T-helper 1 cell treated with Interleukin-12 subunit alpha and Interleukin-12 subunit beta and Interleukin-4 antibody, amounts not matched to agents 30 ng/mL and 1 ng/mL, for 36 hours (primary cell): ENCODE measurements around the gene MOB1B. TPM values are rescaled to one million over a fixed set of nuclear protein-coding genes. Genes with fewer than 3 reads are reported as not detected.
"Not testable (repeated sequence)": the region's sequence is repeated elsewhere in the genome, so short reads cannot be mapped to it uniquely, and the experiment has no call there.

Experiments
- intact Hi-C: fragments of 100-400 bp; cut with micrococcal nuclease; formaldehyde crosslinking; loops from one replicate; pipeline ENCODE4 v1.15.1; 2024
- total RNA-seq: library from RNA; stranded (reverse); gene quantifications from 2 replicates; pipeline ENCODE4 v1.2.3, GENCODE V29; 2022

Gene MOB1B
- total RNA-seq, 1 donor from 2014 or later: 20.2 TPM

DNA sequence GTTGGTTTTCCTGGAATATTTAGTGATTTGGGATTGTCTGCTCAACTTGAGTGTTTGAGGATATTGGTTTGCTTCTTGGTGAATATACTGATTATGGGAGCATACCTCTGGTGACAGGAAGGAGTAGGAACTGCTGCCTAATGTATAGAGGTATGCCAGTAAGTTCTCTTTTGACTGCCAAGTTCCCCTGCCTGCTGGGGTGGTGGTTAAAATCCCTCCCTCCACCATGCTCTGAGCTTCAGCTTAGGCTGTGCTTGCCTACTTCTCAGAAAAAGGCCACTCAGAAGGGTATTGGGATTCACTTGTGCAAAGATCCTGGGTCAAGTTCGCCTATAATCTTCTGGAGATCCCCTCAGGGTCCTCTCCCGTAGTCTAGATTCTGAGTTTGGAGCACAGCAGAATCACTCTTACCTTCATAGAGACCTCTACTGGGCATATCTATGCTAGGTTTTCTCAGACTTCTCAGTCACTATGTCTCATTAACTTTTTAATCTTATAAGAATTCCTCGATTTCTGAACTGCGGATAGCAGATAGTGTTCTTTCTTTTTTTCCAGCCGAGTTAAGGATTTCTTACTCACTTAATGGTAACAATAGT is 46.6 kb downstream of the MOB1B start:
- intact Hi-C loops: loop anchor here (1.0 kb wide), 1 partner anchor 46 kb away; the partner anchor contains the start of gene MOB1B

DNA sequence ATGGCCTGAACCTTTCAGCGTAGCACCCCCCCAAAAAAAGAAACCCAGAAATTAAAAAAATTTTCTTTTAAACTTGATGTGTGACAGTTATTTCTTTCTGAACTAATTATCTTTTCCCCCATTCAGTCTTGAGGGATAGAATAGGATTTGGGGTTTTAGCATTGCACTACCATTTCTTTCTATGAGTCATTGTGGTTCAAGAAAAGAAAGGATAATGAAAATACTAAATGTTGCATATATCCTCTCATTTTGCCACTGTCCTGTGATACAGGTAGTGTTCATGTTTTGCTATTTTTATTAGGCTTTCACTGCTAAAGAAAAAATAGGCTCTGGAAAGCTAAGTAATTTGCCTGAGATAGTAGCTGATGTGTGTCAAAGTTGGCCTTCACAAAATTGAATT is 51.9 kb downstream of the MOB1B start:
- intact Hi-C loops: no loop called here

DNA sequence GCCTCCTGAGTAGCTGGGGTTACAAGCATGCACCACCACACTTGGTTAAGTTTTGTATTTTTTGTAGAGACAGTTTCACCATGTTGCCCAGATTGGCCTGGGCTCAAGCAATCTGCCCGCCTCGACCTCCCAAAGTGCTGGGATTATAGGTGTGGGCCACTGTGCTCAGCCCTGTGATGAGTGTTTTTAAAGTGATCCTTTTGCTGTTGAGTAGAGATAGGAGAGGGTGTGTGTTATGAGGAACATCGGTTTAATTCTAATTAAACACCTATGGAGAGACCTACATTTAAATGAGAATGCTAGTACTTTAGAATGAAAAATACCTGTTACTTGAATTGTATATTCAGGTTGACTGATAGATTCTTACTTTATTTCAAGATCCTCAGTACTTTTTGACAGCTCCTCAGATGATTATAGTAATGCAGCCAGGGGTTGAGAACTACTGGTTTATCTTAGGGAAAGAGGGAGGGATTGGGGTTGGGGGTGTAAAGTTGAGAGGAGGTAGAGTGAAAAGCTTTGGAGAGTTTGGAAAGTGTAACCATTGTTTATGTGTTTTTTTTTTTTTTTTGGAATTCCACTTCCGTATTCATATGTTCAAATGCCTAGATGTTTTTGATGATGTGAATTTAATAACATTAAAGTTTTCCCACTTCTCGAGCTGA is 54.5 kb downstream of the MOB1B start:
- intact Hi-C loops: no loop called here

DNA sequence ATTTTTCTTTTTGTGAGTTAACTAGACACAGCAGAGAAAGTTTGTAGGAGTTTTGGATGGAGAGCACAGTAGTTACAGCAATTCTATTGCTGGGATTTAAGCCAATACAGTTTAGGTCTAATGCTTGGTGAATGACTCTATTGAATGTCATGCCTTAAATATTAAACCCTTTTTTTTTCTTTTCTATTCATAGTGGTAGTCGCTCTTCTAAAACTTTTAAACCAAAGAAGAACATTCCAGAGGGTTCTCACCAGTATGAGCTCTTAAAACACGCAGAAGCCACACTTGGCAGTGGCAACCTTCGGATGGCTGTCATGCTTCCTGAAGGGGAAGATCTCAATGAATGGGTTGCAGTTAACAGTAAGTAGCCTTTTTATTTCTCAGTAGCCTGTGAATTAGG is 56.5 kb downstream of the MOB1B start:
- intact Hi-C loops: no loop called here

DNA sequence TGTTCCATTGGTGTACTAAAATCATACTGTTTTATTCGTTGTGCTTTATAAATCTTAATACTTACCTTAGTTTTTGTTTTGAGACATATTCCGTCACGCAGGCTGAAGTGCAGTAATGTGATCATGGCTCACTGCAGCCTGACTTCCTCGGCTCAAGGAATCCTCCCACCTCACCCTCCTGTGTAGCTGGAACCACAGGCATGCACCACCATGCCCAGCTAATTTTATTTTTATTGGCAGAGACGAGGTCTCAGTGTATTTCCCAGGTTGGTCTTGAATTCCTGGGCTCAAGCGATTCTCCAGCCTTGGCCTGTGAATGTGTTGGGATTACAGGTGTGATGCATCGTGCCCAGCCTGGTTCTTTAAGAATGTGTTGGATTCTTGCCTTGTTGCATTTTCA is 66.9 kb downstream of the MOB1B start:
- intact Hi-C loops: no loop called here

DNA sequence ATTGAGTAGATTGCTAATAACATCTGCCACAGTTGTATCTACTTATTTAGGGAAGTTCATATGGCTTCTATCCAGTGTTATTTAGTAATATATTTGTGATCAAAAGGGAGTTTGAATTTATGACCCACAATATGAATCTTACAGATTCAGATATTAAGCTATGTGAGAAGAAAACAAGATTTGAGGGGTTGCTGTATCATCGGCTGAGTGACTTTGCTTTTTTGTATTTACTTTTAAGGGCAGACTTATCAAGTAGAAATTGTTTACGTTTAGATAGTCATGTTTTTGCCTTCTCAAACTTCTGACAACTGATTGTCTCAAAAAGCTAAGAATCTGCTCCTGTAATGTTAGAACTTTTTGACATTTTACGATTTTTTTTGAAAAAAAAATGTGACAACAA is 74.1 kb downstream of the MOB1B start:
- intact Hi-C loops: no loop called here

DNA sequence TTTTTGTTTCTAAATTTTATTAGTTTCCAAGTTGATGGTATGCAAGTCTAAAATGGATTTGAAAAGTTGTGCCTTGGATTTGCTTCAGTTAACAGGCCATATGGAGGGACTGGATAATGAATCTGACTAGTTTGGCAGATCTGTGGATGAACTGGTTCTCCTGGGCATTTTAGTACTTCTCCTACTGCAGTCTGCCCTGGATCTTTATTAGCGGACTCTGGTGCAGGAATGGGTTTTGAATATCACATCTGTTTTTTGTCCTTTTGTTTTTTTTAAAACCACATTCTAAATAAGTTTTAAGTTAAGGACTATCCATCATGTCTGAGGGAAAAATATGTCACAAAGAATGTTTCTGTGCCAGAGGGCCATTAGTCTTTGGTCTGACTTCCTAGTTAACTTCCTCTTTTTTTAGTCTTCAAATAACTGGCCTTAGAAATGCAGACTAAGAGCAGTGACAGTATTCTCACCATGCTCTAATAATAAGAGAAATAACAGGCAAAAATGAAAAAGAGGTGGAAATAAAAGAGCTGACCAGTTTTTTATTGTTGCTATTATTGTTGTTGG is 77.4 kb downstream of the MOB1B start:
- intact Hi-C loops: no loop called here

DNA sequence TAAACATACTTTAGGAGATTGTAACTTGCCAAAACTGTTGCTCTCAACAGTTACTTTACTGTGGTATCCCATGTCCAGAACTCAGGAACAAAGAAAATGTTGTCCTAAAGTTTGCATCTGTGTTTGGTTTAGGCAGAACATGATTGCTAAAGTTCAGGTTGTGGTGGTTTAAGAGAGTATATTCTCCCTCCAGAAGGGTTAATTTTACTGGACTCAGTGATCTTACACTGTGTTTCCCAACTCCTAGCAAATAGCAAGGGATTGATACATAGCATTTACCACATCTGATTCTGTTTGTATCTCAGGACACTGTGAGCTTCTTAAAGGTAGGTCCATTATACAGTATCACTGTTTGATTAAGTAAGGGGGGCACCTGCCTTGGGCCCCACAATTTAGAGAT is 78.0 kb downstream of the MOB1B start:
- intact Hi-C loops: no loop called here

DNA sequence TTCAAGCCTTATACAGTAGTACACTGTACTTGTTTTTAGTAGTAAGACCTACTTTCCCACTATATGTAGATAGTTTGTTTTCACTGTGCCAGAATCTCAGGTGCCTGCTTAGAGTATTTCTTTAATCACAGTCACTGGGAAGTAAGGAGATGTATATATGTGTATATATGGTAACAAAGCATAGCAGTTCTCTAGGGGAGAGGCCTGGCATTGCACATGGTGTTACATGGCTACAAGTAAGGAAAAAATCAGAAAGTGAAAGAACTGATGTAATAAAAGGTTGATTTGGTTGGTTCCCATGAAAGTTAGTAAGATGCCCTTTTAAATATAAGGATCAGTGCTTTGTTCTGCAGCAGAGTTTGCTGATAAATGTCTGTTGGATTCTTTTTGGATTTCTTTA is 81.9 kb downstream of the MOB1B start:
- intact Hi-C loops: no loop called here

DNA sequence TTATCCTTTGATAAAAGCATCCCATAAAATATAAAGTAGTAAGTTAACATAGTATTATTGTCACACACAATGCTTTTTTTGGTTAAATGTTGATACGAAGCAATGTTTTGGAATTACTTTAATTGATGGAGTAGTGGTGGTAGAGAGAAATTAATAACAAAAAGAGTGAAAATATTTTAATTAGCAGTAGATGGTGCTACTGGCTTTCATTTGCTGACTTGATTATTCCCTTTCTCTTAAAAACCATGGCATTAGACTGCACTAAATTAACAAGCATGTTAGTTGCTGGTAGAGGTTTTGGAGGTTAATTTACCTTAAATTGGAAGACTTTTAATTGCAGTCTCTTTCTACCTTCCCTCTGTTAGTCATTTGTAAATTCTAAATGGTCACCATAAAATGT is 82.4 kb downstream of the MOB1B start:
- intact Hi-C loops: no loop called here

DNA sequence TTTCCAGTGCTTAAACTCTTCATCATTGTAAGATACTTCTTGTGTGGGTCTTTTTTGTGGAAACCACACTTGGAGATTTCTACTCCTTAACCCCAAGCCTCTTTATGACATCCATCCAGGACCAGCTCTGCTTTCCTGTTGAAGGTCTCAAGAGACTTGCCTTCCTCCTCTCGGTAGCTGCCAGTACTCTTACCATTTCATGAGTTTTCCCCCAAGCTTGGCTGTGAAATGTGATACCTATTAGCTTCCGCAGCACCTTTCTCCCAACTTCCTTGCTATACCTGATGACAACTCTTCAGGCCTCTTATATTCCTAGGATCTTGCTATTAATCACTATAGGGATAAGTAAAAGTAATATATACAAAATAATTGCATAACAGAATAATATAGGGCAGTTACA is 89.4 kb downstream of the MOB1B start:
- intact Hi-C loops: loop anchor here (10.0 kb wide), 1 partner anchor 193 kb away; no protein-coding TSS in a partner anchor

DNA sequence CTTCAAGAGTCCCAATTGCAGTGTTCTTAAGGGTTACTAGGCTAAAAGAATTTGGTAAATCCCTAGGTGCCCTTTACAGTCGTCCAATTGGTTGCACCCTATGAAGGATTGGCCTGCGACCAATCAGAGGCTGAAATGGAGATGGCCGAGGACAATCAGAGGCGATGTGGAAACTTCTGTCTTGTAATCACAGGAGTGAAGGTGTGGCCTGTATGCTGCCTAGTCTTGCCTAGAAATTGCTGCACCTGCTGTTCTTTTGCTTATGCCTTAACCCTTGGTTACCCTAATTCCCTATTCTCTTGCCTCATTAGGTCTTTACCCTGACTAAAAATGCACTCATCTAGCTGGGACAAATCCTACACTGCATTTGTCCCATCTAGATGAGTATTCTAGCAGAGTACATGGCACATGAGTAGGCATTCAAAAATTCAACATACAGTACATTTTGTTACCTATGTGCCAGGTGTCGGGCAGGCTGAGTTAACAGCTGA is 90.3 kb downstream of the MOB1B start:
- intact Hi-C loops: loop anchor here (2.0 to 10.0 kb wide), 3 partner anchors 56 to 288 kb away; no protein-coding TSS in a partner anchor

DNA sequence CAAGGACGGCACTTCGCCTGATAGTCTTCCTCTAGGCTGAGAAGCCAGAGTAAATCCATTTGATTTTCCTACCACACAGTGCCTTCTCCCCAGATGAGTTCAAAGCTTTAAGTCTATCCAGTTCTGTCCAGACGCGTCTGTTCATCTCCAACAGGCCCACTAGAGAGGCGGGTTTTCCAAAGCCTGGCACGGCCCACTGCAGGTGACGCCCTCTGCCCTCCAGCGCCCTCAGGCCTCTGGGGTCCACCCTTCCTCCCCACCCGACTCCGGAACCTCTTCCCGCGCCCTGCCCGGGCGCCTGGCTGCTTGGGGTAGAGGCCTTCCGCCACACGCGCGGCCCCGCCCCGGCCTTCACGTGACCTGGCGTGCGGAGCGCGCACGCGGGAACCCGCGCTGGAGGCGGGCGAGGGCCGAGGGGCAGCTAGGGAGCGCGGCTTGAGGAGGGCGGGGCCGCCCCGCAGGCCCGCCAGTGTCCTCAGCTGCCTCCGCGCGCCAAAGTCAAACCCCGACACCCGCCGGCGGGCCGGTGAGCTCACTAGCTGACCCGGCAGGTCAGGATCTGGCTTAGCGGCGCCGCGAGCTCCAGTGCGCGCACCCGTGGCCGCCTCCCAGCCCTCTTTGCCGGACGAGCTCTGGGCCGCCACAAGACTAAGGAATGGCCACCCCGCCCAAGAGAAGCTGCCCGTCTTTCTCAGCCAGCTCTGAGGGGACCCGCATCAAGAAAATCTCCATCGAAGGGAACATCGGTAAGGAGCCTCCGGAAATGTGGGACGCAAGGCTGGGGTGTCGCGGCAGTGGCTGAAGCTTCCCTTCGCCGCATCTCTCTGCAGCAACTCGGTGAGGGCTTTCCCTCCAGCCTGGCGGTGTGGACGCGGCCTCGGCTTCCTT is 91.3 kb downstream of the MOB1B start, which contains the start of gene DCK:
TSS of gene DCK (plus strand) at position 469 of the 888 bp plus-strand sequence. CDS start at position 656, 187 bp downstream.
- intact Hi-C loops: loop anchor here (1.0 to 10.0 kb wide), 8 partner anchors 13 to 305 kb away; partner anchors contain the start of genes GRSF1, MOB1B and UTP3

DNA sequence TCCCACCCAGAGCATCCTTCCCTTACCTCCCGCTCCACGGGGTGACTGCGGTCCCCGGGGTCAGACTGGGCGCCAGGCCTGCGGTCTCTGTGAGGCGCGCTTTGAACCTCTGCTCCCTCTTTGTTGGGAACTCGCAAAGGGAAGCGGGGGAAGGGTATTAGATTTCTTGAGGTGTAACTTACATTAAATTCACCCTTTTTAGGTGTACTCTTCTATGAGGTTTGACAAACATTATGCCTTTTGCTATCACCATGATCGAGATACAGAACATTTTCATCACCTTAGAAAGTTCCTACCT is 91.8 kb downstream of the MOB1B start:
- intact Hi-C loops: loop anchor here (1.0 to 10.0 kb wide), 3 partner anchors 12 to 260 kb away; no protein-coding TSS in a partner anchor

DNA sequence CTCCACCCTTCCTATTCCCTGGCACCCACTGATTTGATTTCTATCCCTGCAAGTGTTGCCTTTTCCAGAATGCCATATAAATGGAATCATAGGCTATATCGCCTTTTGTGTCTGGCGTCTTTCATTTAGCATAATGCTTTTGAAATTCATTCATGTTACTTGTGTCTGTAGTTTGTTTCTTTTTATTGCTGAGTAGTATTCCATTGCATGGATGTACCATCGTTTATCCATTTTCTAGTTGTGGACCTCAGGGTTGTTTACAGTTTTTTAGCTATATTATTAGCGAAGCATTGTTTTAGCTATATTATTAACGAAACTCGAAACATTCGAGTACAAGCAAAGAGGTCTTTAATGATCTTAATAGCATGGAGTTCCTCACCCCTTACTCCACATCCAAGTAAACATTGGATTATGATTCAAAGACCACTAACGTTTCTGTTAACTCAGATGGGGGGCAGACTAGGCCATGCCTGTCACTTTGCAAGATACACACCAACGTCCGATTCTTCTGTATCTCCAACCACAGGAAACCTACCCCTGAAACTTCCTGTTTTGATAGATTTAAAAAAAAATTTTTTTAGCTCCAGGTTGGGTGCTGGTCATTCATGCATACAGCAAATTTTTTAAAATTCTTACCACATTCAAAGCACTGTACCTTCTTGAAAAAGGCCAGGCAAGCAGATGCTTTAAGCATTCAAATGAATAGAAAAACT is 92.4 kb downstream of the MOB1B start:
- intact Hi-C loops: loop anchor here (1.0 to 10.0 kb wide), 3 partner anchors 12 to 260 kb away; no protein-coding TSS in a partner anchor

DNA sequence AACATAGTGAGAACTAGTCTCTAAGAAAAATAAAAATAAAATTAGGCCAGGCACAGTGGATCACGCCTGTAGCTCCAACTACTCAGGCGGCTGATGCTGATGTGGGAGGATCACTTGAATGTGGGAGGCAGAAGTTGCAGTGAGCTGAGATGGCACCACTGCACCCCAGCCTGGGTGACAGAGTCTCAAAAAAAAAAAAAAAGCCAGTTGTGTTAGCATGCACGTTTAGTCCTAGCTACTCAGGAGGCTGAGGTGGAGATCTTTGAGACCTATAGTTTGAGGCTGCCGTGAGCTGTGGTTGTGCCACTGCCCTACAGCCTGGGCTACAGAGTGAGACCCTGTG is 93.8 kb downstream of the MOB1B start:
- intact Hi-C loops: loop anchor here (10.0 kb wide), 1 partner anchor 189 kb away; no protein-coding TSS in a partner anchor

DNA sequence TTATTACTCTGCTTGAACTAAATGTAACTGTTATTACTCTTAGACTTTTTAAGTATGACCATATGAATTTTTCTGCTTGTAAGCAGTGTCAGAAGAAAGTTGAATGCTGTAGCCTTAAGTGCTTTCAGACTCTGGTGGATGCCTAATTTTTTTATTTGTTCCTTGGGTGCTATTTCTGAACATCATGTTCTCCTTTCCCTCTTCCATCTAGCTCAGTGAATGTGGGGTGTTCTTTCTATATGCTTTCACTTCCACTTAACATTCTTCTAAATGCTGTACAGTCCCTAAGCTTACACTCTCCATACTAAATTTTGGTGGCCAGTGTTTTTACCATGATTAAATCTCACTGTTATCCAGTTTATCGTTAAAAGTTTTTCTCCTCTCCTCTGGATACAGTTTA is 94.9 kb downstream of the MOB1B start:
- intact Hi-C loops: loop anchor here (10.0 kb wide), 1 partner anchor 188 kb away; no protein-coding TSS in a partner anchor

DNA sequence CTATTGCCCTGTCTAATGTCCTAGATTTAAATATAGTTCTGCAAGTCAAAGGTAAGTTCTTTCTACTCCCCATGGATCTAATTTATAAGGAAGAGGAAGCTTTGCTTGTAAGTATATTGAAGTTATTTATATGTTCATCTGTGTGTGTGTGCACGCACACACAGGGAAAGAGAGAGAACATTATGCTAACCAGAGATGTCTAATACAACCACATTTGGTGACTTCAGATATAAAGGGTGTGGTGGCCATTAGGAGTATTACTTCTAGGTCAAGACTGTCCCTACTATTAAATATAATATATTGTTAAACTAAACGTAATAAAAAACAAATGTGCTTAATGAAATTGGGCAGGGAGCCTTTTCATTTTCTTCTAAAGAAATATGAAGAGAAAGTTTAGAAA is 95.4 kb downstream of the MOB1B start:
- intact Hi-C loops: loop anchor here (10.0 kb wide), 1 partner anchor 187 kb away; no protein-coding TSS in a partner anchor

DNA sequence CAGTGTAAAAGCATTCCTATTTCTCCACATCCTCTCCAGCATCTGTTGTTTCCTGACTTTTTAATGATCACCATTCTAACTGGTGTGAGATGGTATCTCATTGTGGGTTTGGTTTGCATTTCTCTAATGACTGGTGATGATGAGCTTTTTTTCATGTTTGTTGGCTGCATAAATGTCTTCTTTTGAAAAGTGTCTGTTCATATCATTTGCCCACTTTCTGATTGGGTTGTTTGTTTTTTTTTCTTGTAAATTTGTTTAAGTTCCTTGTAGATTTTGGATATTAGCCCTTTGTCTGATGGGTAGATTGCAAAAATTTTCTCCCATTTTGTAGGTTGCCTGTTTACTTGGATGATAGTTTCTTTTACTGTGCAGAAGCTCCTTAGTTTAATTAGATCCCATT is 97.5 kb downstream of the MOB1B start:
- intact Hi-C loops: loop anchor here (10.0 kb wide), 1 partner anchor 185 kb away; no protein-coding TSS in a partner anchor

DNA sequence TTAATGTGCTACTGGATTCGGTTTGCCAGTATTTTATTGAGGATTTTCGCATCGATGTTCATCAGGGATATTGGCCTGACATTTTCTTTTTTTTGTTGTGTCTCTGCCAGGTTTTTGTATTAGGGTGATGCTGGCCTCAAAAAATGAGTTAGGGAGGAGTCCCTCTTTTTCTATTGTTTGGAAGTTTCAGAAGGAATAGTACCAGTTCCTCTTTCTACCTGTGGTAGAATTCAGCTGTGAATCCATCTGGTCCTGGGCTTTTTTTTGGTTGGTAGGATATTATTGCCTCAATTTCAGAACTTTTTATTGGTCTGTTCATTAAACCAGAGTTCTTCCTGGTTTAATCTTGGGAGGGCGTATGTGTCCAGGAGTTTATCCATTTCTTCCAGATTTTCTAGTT is 99.2 kb downstream of the MOB1B start:
- intact Hi-C loops: not testable (repeated sequence)
